K562 (cell line): ENCODE measurements around the gene DENND10. TPM values are rescaled to one million over a fixed set of nuclear protein-coding genes. Genes with fewer than 3 reads are reported as not detected.

Experiments
- ATAC-seq: fragments of 200-7000 bp; cut with Tn5 transposase; 3 replicates; pipeline ENCODE4 v1.9.1; 2020; ENCODE audit warnings: moderate library complexity
- BruUV-seq: library from RNA; stranded (reverse); fragments of 400-500 nt; replicated peaks from 2 replicates; lab custom pipeline; 2021; lab: Mats Ljungman, UMichigan
- CTCF ChIA-PET: fragments of 300-600 bp; formaldehyde crosslinking; extraction: SDS; loops from one replicate; lab custom pipeline; 2021; ENCODE audit warnings: low intra/inter-chr PET ratio; lab: Yijun Ruan, JAX
- POLR2A ChIA-PET: fragments of 300-600, 350-650 bp; sonication (Branson Sonifier 250); formaldehyde crosslinking; extraction: SDS; loops from one replicate; lab custom pipeline; 2021; ENCODE audit warnings: antibody characterized with exemption, inconsistent platforms; lab: Yijun Ruan, JAX
- DNase-seq, 4 experiments: peaks; one replicate each; pipeline versions ENCODE4 v3.0.0 to v3.0.0-alpha.2; 2011 to 2018; ENCODE audit warnings: low spot score in 3 of 4, mixed read lengths in 3 of 4; ENCODE audit errors: extremely low read depth in 1 of 4
- FAIRE-seq: peaks from 2 replicates; lab custom pipeline; 2011; peaks lifted over from hg19 to GRCh38; lab: Jason Lieb, UNC
- H2AFZ ChIP-seq: 2 replicates; pipeline ENCODE4 v1.6.0; 2011; ENCODE audit warnings: low read depth, low read length, control low read depth, inconsistent platforms
- H3K27ac ChIP-seq: fragments of 200-600 bp; 3 replicates; pipeline ENCODE4 v1.8.0; 2011; ENCODE audit warnings: low read depth, mild to moderate bottlenecking, control low read depth, inconsistent platforms, low read length, moderate library complexity, mixed read lengths; ENCODE audit errors: extremely low read depth
- H3K27me3 ChIP-seq, 2 experiments: fragments of 300-600 bp in 1 of 2; 2 replicates in 1 of 2; 3 replicates in 1 of 2; pipeline versions ENCODE4 v1.6.0 to v1.8.0; 2011; ENCODE audit warnings: inconsistent platforms in 2 of 2, low read length in 2 of 2, mild to moderate bottlenecking in 1 of 2, mixed read lengths in 1 of 2, moderate library complexity in 1 of 2; ENCODE audit not compliant: control insufficient read depth in 2 of 2, insufficient read depth in 2 of 2
- H3K36me3 ChIP-seq: fragments of 300-600 bp; 3 replicates; pipeline ENCODE4 v1.8.0; 2011; ENCODE audit warnings: mild to moderate bottlenecking, low read length, inconsistent platforms; ENCODE audit not compliant: control insufficient read depth, insufficient read depth
- H3K4me1 ChIP-seq, 2 experiments: fragments of 200-600 bp in 1 of 2; replicated peaks in 1 of 2; 2 replicates in 1 of 2; 3 replicates in 1 of 2; pipeline versions ENCODE4 v1.5.1 to v1.8.0; 2011; ENCODE audit warnings: inconsistent platforms in 2 of 2, low read length in 2 of 2, mild to moderate bottlenecking in 1 of 2, mixed read lengths in 1 of 2, moderate library complexity in 1 of 2; ENCODE audit not compliant: control insufficient read depth in 2 of 2, insufficient read depth in 2 of 2
- H3K4me2 ChIP-seq: 2 replicates; pipeline ENCODE4 v1.6.1; 2011; ENCODE audit warnings: low read length, control low read depth, inconsistent platforms, mixed read lengths; ENCODE audit not compliant: insufficient read depth
- H3K4me3 ChIP-seq: fragments of 200-600 bp; sonication (generic), shearing (Covaris generic); 2 replicates; pipeline ENCODE4 v1.5.1; 2016; ENCODE audit warnings: control low read depth, inconsistent platforms
- H3K79me2 ChIP-seq: fragments of 200-600 bp; 3 replicates; pipeline ENCODE4 v1.8.0; 2011; ENCODE audit warnings: low read length, inconsistent platforms; ENCODE audit not compliant: control insufficient read depth, insufficient read depth
- H3K9ac ChIP-seq, 2 experiments: 2 replicates each; pipeline versions ENCODE4 v1.6.0 to v1.6.1; 2011; ENCODE audit warnings: low read depth in 2 of 2, low read length in 2 of 2, control low read depth in 1 of 2, inconsistent platforms in 1 of 2, mild to moderate bottlenecking in 1 of 2, mixed read lengths in 1 of 2; ENCODE audit not compliant: insufficient read depth in 1 of 2
- H3K9me1 ChIP-seq: one replicate; pipeline ENCODE4 v1.6.0; 2011; ENCODE audit warnings: inconsistent platforms, mild to moderate bottlenecking, low read length, moderate library complexity; ENCODE audit not compliant: control insufficient read depth, insufficient read depth
- H3K9me3 ChIP-seq: replicated peaks from 2 replicates; pipeline ENCODE4 v1.5.1; 2011; ENCODE audit warnings: low read depth, low read length, inconsistent platforms; ENCODE audit not compliant: control insufficient read depth, insufficient read depth
- H4K20me1 ChIP-seq: replicated peaks from 2 replicates; pipeline ENCODE4 v1.6.1; 2011; ENCODE audit warnings: low read length, inconsistent platforms, mixed read lengths; ENCODE audit not compliant: control insufficient read depth, insufficient read depth
- ATF1 ChIP-seq, 2 experiments: fragments of 450-650 bp in 1 of 2; IDR thresholded peaks; 2 replicates each; pipeline ENCODE4 v1.6.1; 2016; ENCODE audit warnings: missing compliant biosample characterization in 1 of 2, missing genetic modification characterization in 1 of 2
- NCOA1 ChIP-seq: fragments of 450-650 bp; IDR thresholded peaks from 2 replicates; pipeline ENCODE4 v1.6.1; 2016; ENCODE audit warnings: low read depth
- NONO ChIP-seq, 2 experiments: fragments of 200-400 bp in 1 of 2; fragments of 450-650 bp in 1 of 2; formaldehyde crosslinking in 1 of 2; IDR thresholded peaks; 2 replicates each; pipeline ENCODE4 v1.6.1; 2017; ENCODE audit warnings: low read depth in 2 of 2, mild to moderate bottlenecking in 2 of 2, moderate library complexity in 2 of 2, low read length in 1 of 2
- RFX5 ChIP-seq: IDR thresholded peaks from 2 replicates; pipeline ENCODE4 v1.6.1; 2011; ENCODE audit warnings: low read depth, mild to moderate bottlenecking, improper control_type of control experiment, low read length
- SREBF2 ChIP-seq: sonication (generic); formaldehyde crosslinking; IDR thresholded peaks from 2 replicates; pipeline ENCODE4 v1.4.0; 2020; ENCODE audit warnings: mild to moderate bottlenecking, missing genetic modification reagents
- TGIF2 ChIP-seq: sonication (generic); formaldehyde crosslinking; IDR thresholded peaks from 2 replicates; pipeline ENCODE4 v1.8.1; 2022; ENCODE audit warnings: mild to moderate bottlenecking, missing genetic modification reagents, moderate library complexity
- YY1 ChIP-seq, 3 experiments: IDR thresholded peaks; 2 replicates each; pipeline ENCODE4 v1.6.1; 2011; ENCODE audit warnings: low read length in 2 of 3, mild to moderate bottlenecking in 2 of 3, moderate library complexity in 2 of 3, borderline replicate concordance in 1 of 3, control low read depth in 1 of 3, low read depth in 1 of 3; ENCODE audit not compliant: insufficient read depth in 3 of 3, insufficient replicate concordance in 2 of 3, control insufficient read depth in 1 of 3, insufficient read length in 1 of 3; ENCODE audit errors: extremely low read depth in 1 of 3
- ZNF41 ChIP-seq: fragments of 250-450 bp; sonication (Bioruptor Pico); conservative IDR thresholded peaks from 2 replicates; pipeline ENCODE4 v1.4.0; 2020; ENCODE audit warnings: mild to moderate bottlenecking
- ZNF511 ChIP-seq: sonication (generic); formaldehyde crosslinking; IDR thresholded peaks from 2 replicates; pipeline ENCODE4 v1.8.0; 2022; ENCODE audit warnings: mild to moderate bottlenecking, missing genetic modification reagents
- WGBS: fragments of 100-300 bp; shearing (Covaris generic); methylation state at CpG from one replicate; pipeline ENCODE4 v1.1.6; 2016; ENCODE audit warnings: low coverage, mixed read lengths; ENCODE audit not compliant: insufficient coverage; ENCODE audit errors: missing lambda C conversion rate; 5-methylcytosine and 5-hydroxymethylcytosine counted together
- in situ Hi-C: fragments of 300-500 bp; cut with MboI; formaldehyde crosslinking; loops from 4 replicates; pipeline ENCODE4 v1.15.0; 2018; ENCODE audit warnings: inconsistent platforms, mixed read lengths
- intact Hi-C: fragments of 100-400 bp; cut with micrococcal nuclease; formaldehyde crosslinking; loops from 2 replicates; pipeline ENCODE4 v1.14.2; 2022
- polyA plus RNA-seq, 8 experiments: library from polyadenylated mRNA; depleted of rRNA in 4 of 8; stranded (reverse) in 5 of 8; unstranded in 3 of 8; fragments of >200 nt; fragmentation: Nextera tagmentation in 2 of 8; fragmentation: Illumina TruSeq in 1 of 8; extraction: Ambion mirVana in 2 of 8; extraction: Trizol in 1 of 8; gene quantifications; 2 replicates each; pipeline versions ENCODE4 v1.2.1 to v1.2.3, GENCODE V29; 2011 to 2014; ENCODE audit warnings: inconsistent platforms in 1 of 8, missing spikeins in 1 of 8
- total RNA-seq, 7 experiments: library from RNA; depleted of rRNA in 6 of 7; stranded (reverse); fragments of >200 nt in 6 of 7; fragmentation: Illumina TruSeq in 2 of 7; extraction: Trizol in 2 of 7; gene quantifications; 2 replicates each; pipeline versions ENCODE4 v1.2.1 to v1.2.3, GENCODE V29; 2011 to 2021; ENCODE audit warnings: low replicate concordance in 1 of 7

DENND10 gene
- total and polyA plus RNA-seq, 9 of the 15 experiments (the other 6 are each of a cell fraction or from before 2014, with no cell fraction given): 9.4 to 20.0 (median 12.5) TPM

DNA sequence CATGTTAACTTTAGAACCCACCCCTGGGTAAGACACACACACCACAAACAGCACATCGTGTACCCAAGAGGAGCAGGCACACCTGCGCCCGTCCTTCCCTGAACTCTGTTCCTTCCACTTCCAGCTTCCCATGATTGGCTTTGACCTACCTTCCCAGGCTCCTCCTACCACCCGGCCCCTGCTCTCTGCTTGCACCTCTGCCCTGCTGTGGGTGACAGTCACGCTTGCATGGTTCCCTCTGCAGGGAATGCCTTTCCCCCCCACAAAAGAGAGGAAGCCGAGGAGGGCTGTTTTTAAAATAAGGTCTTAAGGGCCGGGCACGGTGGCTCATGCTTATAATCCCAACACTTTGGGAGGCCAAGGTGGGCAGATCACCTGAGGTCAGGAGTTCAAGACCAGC lies 45.2 kb downstream of the DENND10 start:
- Histone ChIP-seq H3K36me3 (peaks cover 65% of the 10 kb centered on the region; the same call in 2 of the 3 replicates), H3K9ac (no peak overlapping the region), H3K4me3 (no peak overlapping the region), H3K79me2 (no peaks in the 10 kb centered on the region), H4K20me1 (no peaks in the 10 kb centered on the region), H3K4me2 (no peak overlapping the region), H3K9me1 (no peaks in the 10 kb centered on the region), H3K4me1 (no peaks in the 10 kb centered on the region), H2AFZ (no peak overlapping the region), H3K9me3 (no peaks in the 10 kb centered on the region), H3K27ac (no peak overlapping the region), H3K27me3 (no peaks in the 10 kb centered on the region)
- TF ChIP-seq NONO (IDR thresholded peaks at IDR 0.05; ENCODE audit: low read depth in 2 of 2, low read length in 1 of 2) (no peak), NCOA1 (no peak), YY1 (IDR thresholded peaks at IDR 0.05; ENCODE audit: borderline replicate concordance in 1 of 3, control insufficient read depth in 1 of 3, extremely low read depth in 1 of 3, insufficient read depth in 3 of 3, insufficient read length in 1 of 3, insufficient replicate concordance in 2 of 3, low read depth in 1 of 3, low read length in 2 of 3) (no peak), ZNF511 (CRISPR knock-in tag) (no peak), RFX5 (no peak), SREBF2 (CRISPR knock-in tag) (no peak), ATF1 (CRISPR knock-in tag; IDR thresholded peaks at IDR 0.05) (no peak), ATF1 (tag; IDR thresholded peaks at IDR 0.05) (no peak), ZNF41 (no peak), TGIF2 (no peak)
- CTCF ChIA-PET: no interaction called here
- DNase-seq (no peak), FAIRE-seq (no peak), ATAC-seq (no peak)
- 100% methylated on average over 2 of the region's 8 CpGs for WGBS
- intact Hi-C loops (no loop called here), in situ Hi-C loops (no loop called here)
- BruUV-seq: no TSS peak
- POLR2A ChIA-PET: interaction anchor here (1.0 kb wide), 1 partner anchor 10 kb away, joined by 5 read pairs; no protein-coding TSS in a partner anchor
